AG09309 (cell line): ENCODE data around the gene SLC9A8.
"Not testable (repeated sequence)": the region's sequence is repeated elsewhere in the genome, so short reads cannot be mapped to it uniquely, and the experiment has no call there.

Experiments used
- DNase-seq: peaks from one replicate; pipeline ENCODE4 v3.0.0-alpha.2; 2010; ENCODE audit warnings: low read depth
- H3K4me3 ChIP-seq: 2 replicates; pipeline ENCODE4 v1.5.1; 2011; ENCODE audit warnings: mild to moderate bottlenecking, low read depth, low read length, moderate library complexity; ENCODE audit not compliant: control insufficient read depth
- TF ChIP-seq, protein P1 (sequence below): IDR thresholded peaks from 2 replicates; pipeline ENCODE4 v1.5.1; 2011; ENCODE audit warnings: mild to moderate bottlenecking, low read depth, low read length, inconsistent platforms; ENCODE audit not compliant: insufficient read depth, control insufficient read depth; ENCODE audit errors: missing control alignments

SLC9A8 gene

DNA sequence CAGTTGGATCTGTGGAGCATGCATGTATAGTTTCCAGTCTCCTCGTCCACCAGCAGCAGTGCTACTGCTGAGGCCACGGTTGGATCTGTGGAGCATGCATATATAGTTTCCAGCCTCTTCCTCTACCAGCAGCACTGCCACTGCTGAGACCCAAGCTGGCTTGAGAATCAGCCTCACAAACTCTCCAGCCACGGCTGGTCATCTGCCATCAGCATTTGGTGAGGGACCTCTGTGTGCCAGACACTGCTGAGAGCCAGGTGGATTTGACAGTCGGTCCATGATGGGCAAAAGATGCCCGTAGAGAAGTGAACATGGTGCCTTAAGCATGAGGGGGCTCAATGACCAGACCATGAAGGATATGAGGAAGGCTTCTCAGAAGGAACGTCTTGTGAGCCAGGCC lies 46.4 kb downstream of the SLC9A8 start:
- TF ChIP-seq, protein P1, sequence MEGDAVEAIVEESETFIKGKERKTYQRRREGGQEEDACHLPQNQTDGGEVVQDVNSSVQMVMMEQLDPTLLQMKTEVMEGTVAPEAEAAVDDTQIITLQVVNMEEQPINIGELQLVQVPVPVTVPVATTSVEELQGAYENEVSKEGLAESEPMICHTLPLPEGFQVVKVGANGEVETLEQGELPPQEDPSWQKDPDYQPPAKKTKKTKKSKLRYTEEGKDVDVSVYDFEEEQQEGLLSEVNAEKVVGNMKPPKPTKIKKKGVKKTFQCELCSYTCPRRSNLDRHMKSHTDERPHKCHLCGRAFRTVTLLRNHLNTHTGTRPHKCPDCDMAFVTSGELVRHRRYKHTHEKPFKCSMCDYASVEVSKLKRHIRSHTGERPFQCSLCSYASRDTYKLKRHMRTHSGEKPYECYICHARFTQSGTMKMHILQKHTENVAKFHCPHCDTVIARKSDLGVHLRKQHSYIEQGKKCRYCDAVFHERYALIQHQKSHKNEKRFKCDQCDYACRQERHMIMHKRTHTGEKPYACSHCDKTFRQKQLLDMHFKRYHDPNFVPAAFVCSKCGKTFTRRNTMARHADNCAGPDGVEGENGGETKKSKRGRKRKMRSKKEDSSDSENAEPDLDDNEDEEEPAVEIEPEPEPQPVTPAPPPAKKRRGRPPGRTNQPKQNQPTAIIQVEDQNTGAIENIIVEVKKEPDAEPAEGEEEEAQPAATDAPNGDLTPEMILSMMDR, result no peak
- DNase-seq, result no peak
- H3K4me3 ChIP-seq, result no peak overlapping the region

DNA sequence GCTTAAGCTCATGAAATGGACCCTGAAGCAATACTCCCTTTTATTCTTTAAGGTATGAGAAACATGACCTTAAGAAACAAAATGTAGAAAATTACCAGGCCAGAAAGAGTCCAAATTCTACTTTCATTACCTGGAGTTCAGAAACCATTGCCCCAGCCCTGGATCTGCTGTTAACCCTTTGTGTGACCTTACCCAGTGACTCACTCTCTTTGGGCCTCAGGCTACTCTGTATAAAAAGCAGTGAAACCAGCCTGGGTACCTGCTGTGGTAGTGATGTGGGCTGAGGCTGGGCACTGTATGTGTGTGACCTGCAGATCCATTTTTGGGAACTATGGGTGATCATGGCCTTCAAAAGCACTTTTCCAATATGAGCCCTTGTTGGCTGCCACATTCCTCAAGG lies 47.2 kb downstream of the SLC9A8 start:
- H3K4me3 ChIP-seq, result no peak overlapping the region
- TF ChIP-seq, protein P1, result no peak
- DNase-seq, result no peak

DNA sequence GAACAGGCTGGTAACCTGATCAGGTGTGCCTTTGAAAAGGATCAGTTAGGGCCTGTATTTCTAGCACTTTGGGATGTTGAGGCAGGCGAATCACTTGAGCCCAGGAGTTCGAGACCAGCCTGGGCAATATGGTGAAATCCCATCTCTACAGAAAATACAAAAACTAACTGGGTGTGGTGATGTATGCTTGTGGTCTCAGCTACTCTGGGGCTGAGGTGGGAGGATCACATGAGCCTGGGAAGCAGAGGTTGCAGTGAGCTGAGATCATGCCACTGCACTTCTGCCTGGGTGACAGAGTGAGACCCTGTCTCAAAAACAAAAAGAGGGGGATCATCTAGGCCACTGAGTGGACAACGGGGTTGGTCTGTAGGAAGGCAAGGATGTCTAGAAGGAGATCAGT lies 48.6 kb downstream of the SLC9A8 start:
- DNase-seq, H3K4me3 ChIP-seq: not testable (repeated sequence)

DNA sequence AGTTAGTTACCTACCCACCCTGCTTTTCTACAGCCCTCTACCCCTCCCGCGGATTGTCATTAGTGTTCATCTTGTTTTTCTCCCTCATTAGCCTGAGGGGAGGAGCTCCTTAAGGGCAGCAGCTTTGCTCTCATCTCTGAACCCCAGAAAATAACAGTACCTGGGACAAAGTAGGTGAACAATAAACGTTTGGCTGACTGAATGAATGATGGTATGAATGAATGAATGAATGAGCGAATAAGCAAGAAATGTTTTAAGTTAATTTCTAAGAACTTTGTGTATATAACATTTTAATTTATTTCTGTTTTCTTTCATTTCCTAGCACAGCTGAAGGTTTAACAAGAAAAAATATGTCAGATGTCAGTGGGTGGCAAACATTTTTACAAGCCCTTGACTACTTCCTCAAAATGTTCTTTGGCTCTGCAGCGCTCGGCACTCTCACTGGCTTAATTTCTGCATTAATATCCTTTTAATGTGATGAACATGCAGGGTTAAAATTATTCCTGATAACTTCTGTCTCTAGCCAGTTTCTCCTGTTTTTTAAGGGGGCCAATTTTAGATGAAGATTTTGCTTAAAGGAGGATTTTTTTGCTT lies 50.1 kb downstream of the SLC9A8 start:
- no peak for DNase-seq
- H3K4me3 ChIP-seq, result no peak overlapping the region
- TF ChIP-seq, protein P1, result no peak

DNA sequence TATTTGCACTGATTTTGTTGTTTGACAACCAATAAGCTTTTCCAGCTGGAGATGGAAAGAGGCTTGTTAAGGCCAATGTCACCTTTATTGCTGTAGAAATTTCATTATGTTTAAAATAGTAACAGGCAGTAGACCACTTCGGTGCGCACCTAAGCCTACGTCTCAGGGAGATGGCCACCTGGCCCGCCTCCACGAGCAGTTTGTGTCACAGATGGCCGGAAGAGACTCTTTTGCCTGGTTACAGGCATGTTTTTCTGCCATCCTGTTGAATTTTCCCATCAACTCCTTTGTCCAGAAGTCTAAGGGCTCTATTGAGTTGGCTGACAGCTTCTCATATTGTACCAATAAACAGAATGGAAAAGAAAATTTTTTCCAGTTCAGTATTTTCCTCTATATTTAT lies 51.0 kb downstream of the SLC9A8 start:
- H3K4me3 ChIP-seq, result no peak overlapping the region

DNA sequence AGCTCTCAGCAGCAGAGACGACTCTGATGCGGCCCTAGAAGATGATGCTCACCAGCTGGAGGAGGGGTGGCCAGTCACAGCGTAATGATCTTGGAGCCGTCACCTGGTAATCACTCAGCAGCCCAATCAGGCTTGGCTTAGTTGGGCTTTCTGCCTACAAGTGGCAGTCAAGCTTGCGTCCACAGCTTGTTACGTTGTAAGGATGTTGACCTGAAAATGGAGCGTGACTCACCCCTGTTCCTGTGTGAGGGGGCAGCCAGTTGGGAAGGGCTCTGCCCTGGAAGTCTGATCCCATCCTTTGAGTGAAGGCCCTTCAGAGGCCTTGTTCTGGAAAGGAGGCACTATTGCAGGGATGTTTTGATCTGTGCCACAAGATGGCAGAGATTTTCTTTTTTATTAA lies 52.9 kb downstream of the SLC9A8 start:
- peak; percentile 83 for DNase-seq
- no peak overlapping the region for H3K4me3 ChIP-seq
- TF ChIP-seq, protein P1, result peak; percentile 11

More for the DNA sequence above, 51.0 kb downstream of the SLC9A8 start:
- TF ChIP-seq, protein P1, result no peak
- DNase-seq, result no peak

DNA sequence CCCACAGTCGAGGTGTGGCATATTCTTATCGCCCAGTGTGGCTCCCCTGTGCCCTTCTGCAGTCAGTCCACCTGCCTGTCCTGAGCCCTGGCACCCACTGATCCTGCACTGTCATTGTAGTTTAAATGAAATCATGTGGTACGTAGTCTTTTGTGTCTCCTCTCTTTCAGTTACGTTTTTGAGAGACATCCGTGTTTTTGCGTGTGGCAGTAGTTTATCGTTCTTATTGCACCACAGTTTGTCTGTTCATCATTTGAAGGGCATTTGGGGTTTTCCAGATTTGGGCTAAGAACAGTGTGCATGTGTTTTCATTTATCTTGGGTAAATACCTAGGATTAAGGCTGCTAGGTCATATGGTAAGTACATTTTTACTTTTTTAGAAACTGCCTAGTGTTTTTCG lies 53.4 kb downstream of the SLC9A8 start:
- H3K4me3 ChIP-seq, result peak overlapping the region; percentile 1; the same call in 1 of the 2 replicates
- peak; percentile 96 for DNase-seq
- TF ChIP-seq, protein P1, result no peak
